ENCODE data around the gene IL1R2. TPM values are rescaled to one million over a fixed set of nuclear protein-coding genes. Genes with fewer than 3 reads are reported as not detected.

Gene IL1R2
- total and polyA plus RNA-seq, 2 of the 13 experiments (the other 11 are each of a cell fraction or from before 2014, with no cell fraction given), result 3.6 to 7.3 TPM

DNA sequence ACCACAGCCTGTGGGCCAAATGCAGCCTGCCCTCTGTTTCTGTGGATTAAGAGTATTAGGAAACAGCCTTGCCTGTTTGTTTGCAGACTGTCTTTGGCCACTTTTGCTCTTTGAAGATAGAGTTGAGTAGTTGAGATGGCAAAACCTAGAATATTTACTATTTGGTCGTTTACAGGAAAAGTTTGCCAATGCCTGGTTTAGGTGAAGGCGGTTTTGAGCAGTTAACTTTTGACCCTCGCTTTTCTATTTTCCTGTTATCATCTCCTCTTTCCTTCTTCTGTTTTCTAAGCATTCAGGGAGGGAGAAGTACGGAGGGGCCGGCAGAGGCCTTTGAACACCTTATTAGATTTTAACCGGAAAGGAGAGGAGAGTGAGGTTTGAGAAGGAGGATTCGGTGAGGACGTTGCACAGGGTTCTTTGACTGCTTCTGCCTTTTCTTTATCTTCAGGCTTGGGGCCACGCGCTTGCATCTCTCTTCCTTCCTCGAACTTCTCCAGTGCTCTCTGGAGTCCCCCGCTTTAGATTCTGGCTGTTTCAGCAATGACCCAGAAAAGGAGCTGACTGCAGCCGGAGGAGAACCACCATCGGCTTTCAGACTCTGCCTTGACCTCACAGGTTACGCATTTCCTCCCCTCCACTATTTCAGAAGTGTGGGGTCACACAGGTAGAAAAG, 39.2 kb downstream of the IL1R2 start (continued):
- TF ChIP-seq ZNF343 (CRISPR knock-in tag; IDR thresholded peaks at IDR 0.05) (no peak), TAF15 (IDR thresholded peaks at IDR 0.05; ENCODE audit: low read depth, low read length, poor library complexity, severe bottlenecking) (no peak), ZKSCAN5 (CRISPR knock-in tag; IDR thresholded peaks at IDR 0.05) (peak; percentile 87), KLF15 (CRISPR knock-in tag; IDR thresholded peaks at IDR 0.05; ENCODE audit: borderline replicate concordance) (no peak), GFI1 (CRISPR knock-in tag; IDR thresholded peaks at IDR 0.05; ENCODE audit: borderline replicate concordance) (peak; percentile 92; the same call in 1 of the 2 replicates), ZFYVE20 (CRISPR knock-in tag; IDR thresholded peaks at IDR 0.05; ENCODE audit: borderline replicate concordance, low read depth) (no peak), ZNF644 (CRISPR knock-in tag; IDR thresholded peaks at IDR 0.05; ENCODE audit: low read depth) (peak; percentile 62; the same call in 1 of the 2 replicates), SMYD3 (CRISPR knock-in tag; IDR thresholded peaks at IDR 0.05) (peak; percentile 69; the same call in 1 of the 2 replicates), KLF16 (CRISPR knock-in tag; IDR thresholded peaks at IDR 0.05) (peak in 1 of 2 experiments; percentile 90; a peak in 2 of 4 replicates), GZF1 (CRISPR knock-in tag; IDR thresholded peaks at IDR 0.05) (0 out of 2 replicates have a peak, but pooled peaks have one; percentile 56), PAX8 (CRISPR knock-in tag; IDR thresholded peaks at IDR 0.05; ENCODE audit: borderline replicate concordance) (no peak), ESRRA (CRISPR knock-in tag; IDR thresholded peaks at IDR 0.05; ENCODE audit: low read depth) (peak; percentile 70), ZEB1 (IDR thresholded peaks at IDR 0.05; ENCODE audit: insufficient replicate concordance, low read depth) (no peak), ZNF12 (CRISPR knock-in tag; IDR thresholded peaks at IDR 0.05) (peak; percentile 68; the same call in 1 of the 2 replicates), ZNF567 (CRISPR knock-in tag; IDR thresholded peaks at IDR 0.05; ENCODE audit: borderline replicate concordance) (no peak), ZNF7 (CRISPR knock-in tag; IDR thresholded peaks at IDR 0.05) (no peak), KMT2A (CRISPR knock-in tag; IDR thresholded peaks at IDR 0.05) (peak; percentile 41), ZNF432 (CRISPR knock-in tag; IDR thresholded peaks at IDR 0.05; ENCODE audit: borderline replicate concordance) (no peak), ZNF460 (CRISPR knock-in tag; IDR thresholded peaks at IDR 0.05; ENCODE audit: borderline replicate concordance) (no peak; the same call in 1 of the 2 replicates), MXD4 (CRISPR knock-in tag; IDR thresholded peaks at IDR 0.05) (no peak; the same call in 1 of the 2 replicates)
- TF ChIP-seq, protein P1, sequence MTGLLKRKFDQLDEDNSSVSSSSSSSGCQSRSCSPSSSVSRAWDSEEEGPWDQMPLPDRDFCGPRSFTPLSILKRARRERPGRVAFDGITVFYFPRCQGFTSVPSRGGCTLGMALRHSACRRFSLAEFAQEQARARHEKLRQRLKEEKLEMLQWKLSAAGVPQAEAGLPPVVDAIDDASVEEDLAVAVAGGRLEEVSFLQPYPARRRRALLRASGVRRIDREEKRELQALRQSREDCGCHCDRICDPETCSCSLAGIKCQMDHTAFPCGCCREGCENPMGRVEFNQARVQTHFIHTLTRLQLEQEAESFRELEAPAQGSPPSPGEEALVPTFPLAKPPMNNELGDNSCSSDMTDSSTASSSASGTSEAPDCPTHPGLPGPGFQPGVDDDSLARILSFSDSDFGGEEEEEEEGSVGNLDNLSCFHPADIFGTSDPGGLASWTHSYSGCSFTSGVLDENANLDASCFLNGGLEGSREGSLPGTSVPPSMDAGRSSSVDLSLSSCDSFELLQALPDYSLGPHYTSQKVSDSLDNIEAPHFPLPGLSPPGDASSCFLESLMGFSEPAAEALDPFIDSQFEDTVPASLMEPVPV (CRISPR knock-in tag; IDR thresholded peaks at IDR 0.05), result peak; percentile 74; the same call in 1 of the 2 replicates
- TF ChIP-seq, protein P2, sequence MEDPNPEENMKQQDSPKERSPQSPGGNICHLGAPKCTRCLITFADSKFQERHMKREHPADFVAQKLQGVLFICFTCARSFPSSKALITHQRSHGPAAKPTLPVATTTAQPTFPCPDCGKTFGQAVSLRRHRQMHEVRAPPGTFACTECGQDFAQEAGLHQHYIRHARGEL (CRISPR knock-in tag; IDR thresholded peaks at IDR 0.05), result no peak
- TF ChIP-seq, protein P3, sequence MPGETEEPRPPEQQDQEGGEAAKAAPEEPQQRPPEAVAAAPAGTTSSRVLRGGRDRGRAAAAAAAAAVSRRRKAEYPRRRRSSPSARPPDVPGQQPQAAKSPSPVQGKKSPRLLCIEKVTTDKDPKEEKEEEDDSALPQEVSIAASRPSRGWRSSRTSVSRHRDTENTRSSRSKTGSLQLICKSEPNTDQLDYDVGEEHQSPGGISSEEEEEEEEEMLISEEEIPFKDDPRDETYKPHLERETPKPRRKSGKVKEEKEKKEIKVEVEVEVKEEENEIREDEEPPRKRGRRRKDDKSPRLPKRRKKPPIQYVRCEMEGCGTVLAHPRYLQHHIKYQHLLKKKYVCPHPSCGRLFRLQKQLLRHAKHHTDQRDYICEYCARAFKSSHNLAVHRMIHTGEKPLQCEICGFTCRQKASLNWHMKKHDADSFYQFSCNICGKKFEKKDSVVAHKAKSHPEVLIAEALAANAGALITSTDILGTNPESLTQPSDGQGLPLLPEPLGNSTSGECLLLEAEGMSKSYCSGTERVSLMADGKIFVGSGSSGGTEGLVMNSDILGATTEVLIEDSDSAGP (CRISPR knock-in tag; IDR thresholded peaks at IDR 0.05; ENCODE audit: borderline replicate concordance), result peak; percentile 62; the same call in 1 of the 2 replicates
- TF ChIP-seq, protein P4, sequence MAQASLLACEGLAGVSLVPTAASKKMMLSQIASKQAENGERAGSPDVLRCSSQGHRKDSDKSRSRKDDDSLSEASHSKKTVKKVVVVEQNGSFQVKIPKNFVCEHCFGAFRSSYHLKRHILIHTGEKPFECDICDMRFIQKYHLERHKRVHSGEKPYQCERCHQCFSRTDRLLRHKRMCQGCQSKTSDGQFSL (CRISPR knock-in tag; IDR thresholded peaks at IDR 0.05), result no peak
